Breast epithelium (tissue), 4 donors: ENCODE measurements around the gene TRIO. TPM values are rescaled to one million over a fixed set of nuclear protein-coding genes. Genes with fewer than 3 reads are reported as not detected.

ENCODE experiments used
- DNase-seq, 2 donors: peaks; one replicate each; pipeline ENCODE4 v3.0.0-alpha.2; 2019; ENCODE audit warnings: low spot score in 2 of 2
- H3K27ac ChIP-seq, 2 donors: fragments of 200-600 bp; sonication (generic) in 1 of 2; one replicate each; pipeline ENCODE4 v1.5.1; 2016 to 2019; ENCODE audit warnings: mild to moderate bottlenecking in 1 of 2
- H3K27me3 ChIP-seq, 2 donors: fragments of 200-600 bp; sonication (generic) in 1 of 2; one replicate each; pipeline versions ENCODE4 v1.5.1 to v1.6.0; 2017 to 2019; ENCODE audit warnings: control low read depth in 1 of 2, mild to moderate bottlenecking in 1 of 2
- H3K36me3 ChIP-seq: fragments of 200-600 bp; one replicate; pipeline ENCODE4 v1.5.1; 2019
- H3K4me1 ChIP-seq, 2 donors: fragments of 200-600 bp; sonication (generic); one replicate each; pipeline ENCODE4 v1.5.1; 2016 to 2019; ENCODE audit warnings: control low read depth in 1 of 2
- H3K4me3 ChIP-seq, 3 donors: fragments of 200-600 bp; sonication (generic); 1 replicate in 2 of 3; 2 replicates in 1 of 3; pipeline ENCODE4 v1.5.1; 2016 to 2019; ENCODE audit warnings: mild to moderate bottlenecking in 3 of 3, moderate library complexity in 2 of 3
- H3K9me3 ChIP-seq, 2 donors: fragments of 200-600 bp; sonication (generic) in 1 of 2; one replicate each; pipeline ENCODE4 v1.5.1; 2016 to 2019; ENCODE audit warnings: control low read depth in 1 of 2
- CTCF ChIP-seq, 3 donors: fragments of 450-650 bp; IDR thresholded peaks; one replicate each; pipeline ENCODE4 v1.5.1; 2016 to 2017; ENCODE audit warnings: antibody characterized with exemption in 3 of 3, mild to moderate bottlenecking in 3 of 3, moderate library complexity in 3 of 3
- POLR2A ChIP-seq: fragments of 450-650 bp; IDR thresholded peaks from one replicate; pipeline ENCODE4 v1.6.1; 2016; ENCODE audit warnings: antibody characterized with exemption, mild to moderate bottlenecking, moderate library complexity
- POLR2AphosphoS5 ChIP-seq, 3 donors: sonication (generic); formaldehyde crosslinking; IDR thresholded peaks; one replicate each; pipeline ENCODE4 v1.6.1; 2017; ENCODE audit warnings: antibody characterized with exemption in 3 of 3
- intact Hi-C: fragments of 100-400 bp; cut with DNase I; formaldehyde crosslinking; loops from one replicate; pipeline ENCODE4 v1.15.1; 2023; ENCODE audit warnings: low total_unique reads
- total RNA-seq, 3 donors: library from RNA; depleted of rRNA; stranded (reverse); fragments of >200 nt; gene quantifications; one replicate each; pipeline ENCODE4 v1.1.0, GENCODE V29; 2016

Gene TRIO
- total RNA-seq, 3 donors from 2014 or later: 191 to 209 (median 193) TPM

- no peaks in the 10 kb centered on the region for H3K4me1 ChIP-seq
- DNase-seq: no peak
- H3K27ac ChIP-seq: no peak overlapping the region
- no peaks in the 10 kb centered on the region for H3K27me3 ChIP-seq
- H3K36me3 ChIP-seq: no peaks in the 10 kb centered on the region
- TF ChIP-seq POLR2AphosphoS5 (IDR thresholded peaks at IDR 0.05) (no peak), CTCF (IDR thresholded peaks at IDR 0.05) (no peak), POLR2A (no peak)
- H3K4me3 ChIP-seq: no peak overlapping the region
- intact Hi-C loops: no loop called here
- no peaks in the 10 kb centered on the region for H3K9me3 ChIP-seq
Measured at GRCh38 chr5:14135621-14136020, 7.5 kb upstream of the TRIO start.

- DNase-seq: no peak
- Histone ChIP-seq H3K4me3 (no peak overlapping the region), H3K36me3 (no peaks in the 10 kb centered on the region), H3K9me3 (no peaks in the 10 kb centered on the region), H3K27ac (no peak overlapping the region), H3K4me1 (no peaks in the 10 kb centered on the region), H3K27me3 (no peaks in the 10 kb centered on the region)
- intact Hi-C loops: no loop called here
- TF ChIP-seq POLR2AphosphoS5 (IDR thresholded peaks at IDR 0.05) (no peak), POLR2A (no peak), CTCF (IDR thresholded peaks at IDR 0.05) (no peak)
Measured at GRCh38 chr5:14136228-14136627, 6.9 kb upstream of the TRIO start.

GRCh38 chr5:14138608-14139540 is 4.3 kb upstream of the TRIO start:
- H3K4me1 ChIP-seq: no peaks in the 10 kb centered on the region
- H3K4me3 ChIP-seq: no peak overlapping the region
- TF ChIP-seq POLR2A: no peak
- intact Hi-C loops: no loop called here
- no peaks in the 10 kb centered on the region for H3K9me3 ChIP-seq
- no peaks in the 10 kb centered on the region for H3K36me3 ChIP-seq
- H3K27me3 ChIP-seq: no peaks in the 10 kb centered on the region
- DNase-seq: no peak
- H3K27ac ChIP-seq: no peak overlapping the region

GRCh38 chr5:14141764-14142163 is 1.4 kb upstream of the TRIO start:
- Histone ChIP-seq H3K4me1 (peaks cover 10 to 13% of the 10 kb centered on the region in 2 donors), H3K4me3 (no peak overlapping the region), H3K9me3 (no peaks in the 10 kb centered on the region), H3K27ac (peak overlapping the region in 1 of 2 donors; percentile 87), H3K36me3 (no peaks in the 10 kb centered on the region), H3K27me3 (no peaks in the 10 kb centered on the region)
- no peak for TF ChIP-seq CTCF (IDR thresholded peaks at IDR 0.05)
- TF ChIP-seq POLR2AphosphoS5 (IDR thresholded peaks at IDR 0.05): no peak
- TF ChIP-seq POLR2A: no peak
- no peak for DNase-seq
- intact Hi-C loops: no loop called here

GRCh38 chr5:14142202-14142826 is 828 bp upstream of the TRIO start:
- no peak for TF ChIP-seq CTCF (IDR thresholded peaks at IDR 0.05)
- TF ChIP-seq POLR2A: no peak
- TF ChIP-seq POLR2AphosphoS5 (IDR thresholded peaks at IDR 0.05): no peak
- peaks cover 10 to 16% of the 10 kb centered on the region in 2 donors for H3K4me1 ChIP-seq
- intact Hi-C loops: no loop called here

More at GRCh38 chr5:14142202-14142826, 828 bp upstream of the TRIO start:
- Histone ChIP-seq H3K36me3 (no peaks in the 10 kb centered on the region), H3K27me3 (no peaks in the 10 kb centered on the region), H3K27ac (peak overlapping the region; percentile 87 to 96), H3K9me3 (no peaks in the 10 kb centered on the region), H3K4me3 (peak overlapping the region; percentile 82 to 97 (median 92))
- DNase-seq: no peak
